Natural killer cell (primary cell): ENCODE results near the gene CD63. TPM values are rescaled to one million over a fixed set of nuclear protein-coding genes. Genes with fewer than 3 reads are reported as not detected.

ENCODE experiments used
- ATAC-seq, 3 donors: fragments of 150-1000 bp in 2 of 3; fragments of 200-7000 bp in 1 of 3; cut with Tn5 transposase; 1 replicate in 1 of 3; 2 replicates in 2 of 3; pipeline ENCODE4 v1.10.0; 2021; ENCODE audit warnings: mild to moderate bottlenecking in 2 of 3, moderate library complexity in 2 of 3
- DNase-seq, 2 donors: peaks; one replicate each; pipeline versions ENCODE4 v3.0.0 to v3.0.0-alpha.2; 2013 to 2021; ENCODE audit warnings: mixed read lengths in 1 of 2
- H3K27ac ChIP-seq: one replicate; pipeline ENCODE4 v1.5.1; 2013; ENCODE audit warnings: mild to moderate bottlenecking, low read length
- H3K27me3 ChIP-seq: one replicate; pipeline ENCODE4 v1.6.1; 2013; ENCODE audit warnings: low read length; ENCODE audit not compliant: control insufficient read depth, insufficient read depth
- H3K36me3 ChIP-seq: one replicate; pipeline ENCODE4 v1.6.1; 2013; ENCODE audit warnings: low read length; ENCODE audit not compliant: control insufficient read depth, insufficient read depth
- H3K4me1 ChIP-seq: one replicate; pipeline ENCODE4 v1.6.1; 2013; ENCODE audit warnings: low read length; ENCODE audit not compliant: control insufficient read depth, insufficient read depth
- H3K4me3 ChIP-seq: one replicate; pipeline ENCODE4 v1.5.1; 2013; ENCODE audit warnings: low read length
- H3K9me3 ChIP-seq: one replicate; pipeline ENCODE4 v1.6.1; 2013; ENCODE audit warnings: low read length; ENCODE audit not compliant: control insufficient read depth, insufficient read depth
- H3K27ac Mint-ChIP-seq, 2 donors: one replicate each; pipeline ENCODE4 v1.8.0; 2022; ENCODE audit warnings: mild to moderate bottlenecking in 2 of 2, mixed read lengths in 2 of 2, moderate library complexity in 1 of 2
- H3K27me3 Mint-ChIP-seq, 2 donors: one replicate each; pipeline ENCODE4 v1.8.0; 2022; ENCODE audit warnings: low read depth in 2 of 2, mixed read lengths in 2 of 2
- H3K36me3 Mint-ChIP-seq: one replicate; pipeline ENCODE4 v1.8.0; 2022; ENCODE audit warnings: mixed read lengths
- H3K4me1 Mint-ChIP-seq, 2 donors: one replicate each; pipeline ENCODE4 v1.8.0; 2022; ENCODE audit warnings: mixed read lengths in 2 of 2
- H3K4me3 Mint-ChIP-seq: one replicate; pipeline ENCODE4 v1.8.0; 2022; ENCODE audit warnings: mild to moderate bottlenecking, moderate library complexity, mixed read lengths
- H3K9me3 Mint-ChIP-seq, 2 donors: one replicate each; pipeline ENCODE4 v1.8.0; 2022; ENCODE audit warnings: mixed read lengths in 2 of 2
- CTCF ChIP-seq: fragments of 200-600 bp; IDR thresholded peaks from one replicate; pipeline ENCODE4 v1.8.0; 2022; ENCODE audit warnings: antibody characterized with exemption
- WGBS: methylation state at CpG from one replicate; pipeline ENCODE4 v1.1.7; 2013; ENCODE audit warnings: missing lambda C conversion rate; ENCODE audit not compliant: insufficient coverage; 5-methylcytosine and 5-hydroxymethylcytosine counted together
- intact Hi-C: fragments of 100-400 bp; cut with micrococcal nuclease; formaldehyde crosslinking; loops from one replicate; pipeline ENCODE4 v1.14.2; 2022
- total RNA-seq, 4 donors: library from RNA; stranded (reverse); fragments of 120-200 nt in 1 of 4; gene quantifications; one replicate each; pipeline versions ENCODE4 v1.2.3 to v1.2.4, GENCODE V29; 2013 to 2022

The CD63 gene
- total RNA-seq, 3 donors from 2014 or later (not counting 1 experiment from before 2014, with no cell fraction given), result 296 to 441 (median 319) TPM

GRCh38 chr12:55746174-55746912 is 17.5 kb upstream of the CD63 start:
- DNase-seq (no peak), ATAC-seq (no peak)
- Histone ChIP-seq H3K4me1 (peaks cover 25% of the 10 kb centered on the region), H3K27me3 (no peaks in the 10 kb centered on the region), H3K9me3 (no peaks in the 10 kb centered on the region), H3K36me3 (peaks cover 5% of the 10 kb centered on the region), H3K27ac (no peak overlapping the region), H3K4me3 (no peak overlapping the region)
- no peaks in the 10 kb centered on the region for H3K36me3 Mint-ChIP-seq
- H3K4me3 Mint-ChIP-seq, result peak overlapping the region; percentile 4
- H3K9me3 Mint-ChIP-seq, result no peaks in the 10 kb centered on the region
- WGBS, result 46% methylated on average over 2 of the region's 3 CpGs
- intact Hi-C loops, result no loop called here
- TF ChIP-seq CTCF, result no peak
- peak overlapping the region; percentile 6 to 15 for H3K27ac Mint-ChIP-seq
- H3K27me3 Mint-ChIP-seq, result no peaks in the 10 kb centered on the region
- peaks cover 34 to 42% of the 10 kb centered on the region in 2 donors for H3K4me1 Mint-ChIP-seq

GRCh38 chr12:55745361-55746173 is 16.8 kb upstream of the CD63 start:
- Mint-ChIP-seq H3K4me1 (peaks cover 34 to 42% of the 10 kb centered on the region in 2 donors), H3K36me3 (no peaks in the 10 kb centered on the region), H3K27ac (peak overlapping the region; percentile 6 to 15), H3K4me3 (peak overlapping the region; percentile 70), H3K9me3 (no peaks in the 10 kb centered on the region), H3K27me3 (no peaks in the 10 kb centered on the region)
- H3K9me3 ChIP-seq, result no peaks in the 10 kb centered on the region
- no peaks in the 10 kb centered on the region for H3K27me3 ChIP-seq
- ATAC-seq (no peak), DNase-seq (no peak)
- no peak overlapping the region for H3K27ac ChIP-seq
- 47% methylated on average over 13 of the region's 13 CpGs for WGBS
- H3K4me3 ChIP-seq, result no peak overlapping the region
- intact Hi-C loops, result no loop called here
- H3K36me3 ChIP-seq, result peaks cover 2% of the 10 kb centered on the region
- peaks cover 25% of the 10 kb centered on the region for H3K4me1 ChIP-seq
- no peak for TF ChIP-seq CTCF

- WGBS, result 23% methylated on average over 8 of the region's 11 CpGs
These were observed 15.7 kb upstream of the CD63 start for GRCh38 chr12:55744340-55745030.

More at GRCh38 chr12:55744340-55745030, 15.7 kb upstream of the CD63 start:
- Histone ChIP-seq H3K4me3 (peak overlapping the region; percentile 81), H3K36me3 (no peaks in the 10 kb centered on the region), H3K27ac (no peak overlapping the region), H3K4me1 (peaks cover 25% of the 10 kb centered on the region), H3K27me3 (no peaks in the 10 kb centered on the region), H3K9me3 (no peaks in the 10 kb centered on the region)
- peaks cover 34 to 42% of the 10 kb centered on the region in 2 donors for H3K4me1 Mint-ChIP-seq
- H3K9me3 Mint-ChIP-seq, result no peaks in the 10 kb centered on the region
- intact Hi-C loops, result loop anchor here (5.0 kb wide), 1 partner anchor 183 kb away; the partner anchor contains the start of gene PYM1
- ATAC-seq (no peak), DNase-seq (no peak)
- H3K27me3 Mint-ChIP-seq, result no peaks in the 10 kb centered on the region
- TF ChIP-seq CTCF, result no peak
- H3K27ac Mint-ChIP-seq, result peak overlapping the region; percentile 22 to 35
- H3K36me3 Mint-ChIP-seq, result no peaks in the 10 kb centered on the region
- peak overlapping the region; percentile 92 for H3K4me3 Mint-ChIP-seq
